ENCODE measurements around the gene CEP72. TPM values are rescaled to one million over a fixed set of nuclear protein-coding genes. Genes with fewer than 3 reads are reported as not detected.
"Not testable (repeated sequence)": the region's sequence is repeated elsewhere in the genome, so short reads cannot be mapped to it uniquely, and the experiment has no call there.

CEP72 gene
- total RNA-seq, 1 donor from 2014 or later: 5.2 TPM

GRCh38 chr5:570886-571285, 41.3 kb upstream of the CEP72 start:
- Histone ChIP-seq H3K4me3 (ENCODE audit: low read length in 3 of 3) (no peak overlapping the region), H3K9ac (ENCODE audit: low read depth in 1 of 3, low read length in 3 of 3) (no peak overlapping the region), H3K36me3 (ENCODE audit: control insufficient read depth in 3 of 3, insufficient read depth in 3 of 3, low read length in 3 of 3) (no peaks in the 10 kb centered on the region), H3K27me3 (ENCODE audit: control insufficient read depth in 3 of 3, insufficient read depth in 3 of 3, low read length in 3 of 3) (peaks cover 39 to 65% (median 50%) of the 10 kb centered on the region in 3 donors), H3K4me1 (ENCODE audit: control insufficient read depth in 3 of 3, insufficient read depth in 3 of 3, low read length in 3 of 3) (no peaks in the 10 kb centered on the region), H3K9me3 (ENCODE audit: control insufficient read depth in 3 of 3, low read length in 3 of 3) (peaks cover 4 to 8% (median 6%) of the 10 kb centered on the region in 3 donors), H3K27ac (ENCODE audit: low read depth, low read length) (no peak overlapping the region)

DNA sequence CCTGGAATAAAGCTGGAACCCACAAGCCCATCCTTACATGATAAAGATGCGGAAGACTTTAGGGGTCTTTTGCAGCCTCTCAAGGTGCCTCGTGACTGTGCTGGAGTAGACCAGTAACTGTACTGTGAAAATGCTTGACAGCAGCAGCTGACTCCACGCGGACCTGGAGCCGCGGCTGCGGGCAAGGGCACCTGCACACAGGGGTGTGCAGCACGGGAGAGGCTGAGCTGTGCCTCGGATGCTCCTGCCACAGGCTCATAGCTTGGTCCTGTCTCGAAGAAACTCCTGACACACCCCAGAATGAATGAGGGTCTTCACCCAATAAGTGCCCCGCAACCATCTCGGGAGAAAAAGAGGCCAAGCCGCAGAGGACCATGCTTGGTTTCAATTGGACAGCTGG, 40.3 kb upstream of the CEP72 start:
- Histone ChIP-seq H3K4me1 (ENCODE audit: control insufficient read depth in 3 of 3, insufficient read depth in 3 of 3, low read length in 3 of 3) (no peaks in the 10 kb centered on the region), H3K36me3 (ENCODE audit: control insufficient read depth in 3 of 3, insufficient read depth in 3 of 3, low read length in 3 of 3) (no peaks in the 10 kb centered on the region), H3K4me3 (ENCODE audit: low read length in 3 of 3) (no peak overlapping the region), H3K9me3 (ENCODE audit: control insufficient read depth in 3 of 3, low read length in 3 of 3) (peaks cover 5 to 14% (median 6%) of the 10 kb centered on the region in 3 donors), H3K9ac (ENCODE audit: low read depth in 1 of 3, low read length in 3 of 3) (no peak overlapping the region), H3K27ac (ENCODE audit: low read depth, low read length) (no peak overlapping the region), H3K27me3 (ENCODE audit: control insufficient read depth in 3 of 3, insufficient read depth in 3 of 3, low read length in 3 of 3) (peaks cover 32 to 58% (median 45%) of the 10 kb centered on the region in 3 donors)

GRCh38 chr5:572398-573019, 39.6 kb upstream of the CEP72 start:
- Histone ChIP-seq H3K27me3 (ENCODE audit: control insufficient read depth in 3 of 3, insufficient read depth in 3 of 3, low read length in 3 of 3) (peaks cover 26 to 52% (median 41%) of the 10 kb centered on the region in 3 donors), H3K4me1 (ENCODE audit: control insufficient read depth in 3 of 3, insufficient read depth in 3 of 3, low read length in 3 of 3) (no peaks in the 10 kb centered on the region), H3K36me3 (ENCODE audit: control insufficient read depth in 3 of 3, insufficient read depth in 3 of 3, low read length in 3 of 3) (no peaks in the 10 kb centered on the region), H3K9me3 (ENCODE audit: control insufficient read depth in 3 of 3, low read length in 3 of 3) (peaks cover 5 to 14% (median 6%) of the 10 kb centered on the region in 3 donors), H3K27ac (ENCODE audit: low read depth, low read length) (no peak overlapping the region), H3K9ac (ENCODE audit: low read depth in 1 of 3, low read length in 3 of 3) (no peak overlapping the region), H3K4me3 (ENCODE audit: low read length in 3 of 3) (no peak overlapping the region)

DNA sequence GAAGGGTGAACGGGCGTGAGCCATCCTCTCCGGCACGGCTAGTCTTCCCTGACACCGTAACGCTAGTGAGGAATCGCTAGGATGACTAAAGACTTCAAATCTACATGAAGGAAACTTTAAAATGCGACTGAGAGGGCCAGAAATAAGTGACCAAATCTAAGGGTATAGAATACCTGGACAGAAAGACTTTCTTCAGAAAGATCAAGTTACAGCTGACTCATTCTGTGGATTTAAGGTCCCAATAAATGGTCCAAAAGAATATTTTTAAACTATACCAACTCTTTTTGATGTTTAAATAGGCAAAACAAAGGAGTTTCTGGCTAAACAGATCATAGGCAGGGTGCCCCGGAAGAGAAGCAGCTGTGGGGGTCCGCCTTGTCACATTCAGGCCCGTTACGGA, 38.9 kb upstream of the CEP72 start:
- Histone ChIP-seq H3K36me3 (ENCODE audit: control insufficient read depth in 3 of 3, insufficient read depth in 3 of 3, low read length in 3 of 3) (no peaks in the 10 kb centered on the region), H3K27me3 (ENCODE audit: control insufficient read depth in 3 of 3, insufficient read depth in 3 of 3, low read length in 3 of 3) (peaks cover 20 to 46% (median 34%) of the 10 kb centered on the region in 3 donors), H3K27ac (ENCODE audit: low read depth, low read length) (no peak overlapping the region), H3K4me1 (ENCODE audit: control insufficient read depth in 3 of 3, insufficient read depth in 3 of 3, low read length in 3 of 3) (no peaks in the 10 kb centered on the region), H3K4me3 (ENCODE audit: low read length in 3 of 3) (no peak overlapping the region), H3K9ac (ENCODE audit: low read depth in 1 of 3, low read length in 3 of 3) (no peak overlapping the region), H3K9me3 (ENCODE audit: control insufficient read depth in 3 of 3, low read length in 3 of 3) (peaks cover 5 to 14% (median 6%) of the 10 kb centered on the region in 3 donors)

GRCh38 chr5:573976-574375, 38.2 kb upstream of the CEP72 start:
- peaks cover 17 to 42% (median 32%) of the 10 kb centered on the region in 3 donors for H3K27me3 ChIP-seq (ENCODE audit: control insufficient read depth in 3 of 3, insufficient read depth in 3 of 3, low read length in 3 of 3)
- no peaks in the 10 kb centered on the region for H3K4me1 ChIP-seq (ENCODE audit: control insufficient read depth in 3 of 3, insufficient read depth in 3 of 3, low read length in 3 of 3)
- H3K9ac ChIP-seq (ENCODE audit: low read depth in 1 of 3, low read length in 3 of 3): no peak overlapping the region

DNA sequence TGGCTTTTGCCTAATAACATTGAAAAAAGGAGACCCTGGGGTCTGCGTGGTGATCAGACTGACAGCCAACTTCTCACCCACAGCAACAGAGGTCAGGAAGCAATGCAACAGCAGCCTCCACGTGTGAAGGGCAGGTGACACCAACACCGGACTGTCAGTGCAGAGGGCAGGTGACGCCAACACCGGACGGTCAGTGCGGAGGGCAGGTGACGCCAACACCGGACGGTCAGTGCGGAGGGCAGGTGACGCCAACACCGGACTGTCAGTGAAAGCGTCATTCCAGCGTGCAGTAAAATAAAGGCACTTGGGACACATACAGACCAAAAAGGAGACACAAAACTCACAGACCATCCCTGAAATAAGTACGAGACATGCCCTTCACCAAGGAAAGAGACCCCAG, 37.2 kb upstream of the CEP72 start:
- Histone ChIP-seq H3K27ac (ENCODE audit: low read depth, low read length) (no peak overlapping the region), H3K36me3 (ENCODE audit: control insufficient read depth in 3 of 3, insufficient read depth in 3 of 3, low read length in 3 of 3) (no peaks in the 10 kb centered on the region), H3K27me3 (ENCODE audit: control insufficient read depth in 3 of 3, insufficient read depth in 3 of 3, low read length in 3 of 3) (peaks cover 22 to 45% (median 29%) of the 10 kb centered on the region in 3 donors), H3K9ac (ENCODE audit: low read depth in 1 of 3, low read length in 3 of 3) (no peak overlapping the region), H3K4me1 (ENCODE audit: control insufficient read depth in 3 of 3, insufficient read depth in 3 of 3, low read length in 3 of 3) (no peaks in the 10 kb centered on the region), H3K9me3 (ENCODE audit: control insufficient read depth in 3 of 3, low read length in 3 of 3) (peaks cover 5 to 14% (median 6%) of the 10 kb centered on the region in 3 donors), H3K4me3 (ENCODE audit: low read length in 3 of 3) (no peak overlapping the region)

More at GRCh38 chr5:573976-574375, 38.2 kb upstream of the CEP72 start:
- Histone ChIP-seq H3K36me3 (ENCODE audit: control insufficient read depth in 3 of 3, insufficient read depth in 3 of 3, low read length in 3 of 3) (no peaks in the 10 kb centered on the region), H3K9me3 (ENCODE audit: control insufficient read depth in 3 of 3, low read length in 3 of 3) (peaks cover 5 to 14% (median 6%) of the 10 kb centered on the region in 3 donors), H3K4me3 (ENCODE audit: low read length in 3 of 3) (no peak overlapping the region), H3K27ac (ENCODE audit: low read depth, low read length) (no peak overlapping the region)

GRCh38 chr5:575636-576035, 36.5 kb upstream of the CEP72 start:
- no peaks in the 10 kb centered on the region for H3K36me3 ChIP-seq (ENCODE audit: control insufficient read depth in 3 of 3, insufficient read depth in 3 of 3, low read length in 3 of 3)
- no peak overlapping the region for H3K27ac ChIP-seq (ENCODE audit: low read depth, low read length)
- H3K4me3 ChIP-seq (ENCODE audit: low read length in 3 of 3): no peak overlapping the region
- peaks cover 29 to 44% (median 30%) of the 10 kb centered on the region in 3 donors for H3K27me3 ChIP-seq (ENCODE audit: control insufficient read depth in 3 of 3, insufficient read depth in 3 of 3, low read length in 3 of 3)
- no peak overlapping the region for H3K9ac ChIP-seq (ENCODE audit: low read depth in 1 of 3, low read length in 3 of 3)
- peaks cover 5 to 14% (median 6%) of the 10 kb centered on the region in 3 donors for H3K9me3 ChIP-seq (ENCODE audit: control insufficient read depth in 3 of 3, low read length in 3 of 3)
- no peaks in the 10 kb centered on the region for H3K4me1 ChIP-seq (ENCODE audit: control insufficient read depth in 3 of 3, insufficient read depth in 3 of 3, low read length in 3 of 3)

- not testable (repeated sequence) for H3K36me3 ChIP-seq (ENCODE audit: control insufficient read depth in 3 of 3, insufficient read depth in 3 of 3, low read length in 3 of 3); H3K9ac ChIP-seq (ENCODE audit: low read depth in 1 of 3, low read length in 3 of 3); H3K27ac ChIP-seq (ENCODE audit: low read depth, low read length); H3K4me1 ChIP-seq (ENCODE audit: control insufficient read depth in 3 of 3, insufficient read depth in 3 of 3, low read length in 3 of 3); H3K4me3 ChIP-seq (ENCODE audit: low read length in 3 of 3)
- Histone ChIP-seq H3K9me3 (ENCODE audit: control insufficient read depth in 3 of 3, low read length in 3 of 3) (peaks cover 5 to 14% (median 6%) of the 10 kb centered on the region in 3 donors), H3K27me3 (ENCODE audit: control insufficient read depth in 3 of 3, insufficient read depth in 3 of 3, low read length in 3 of 3) (peaks cover 33 to 46% (median 43%) of the 10 kb centered on the region in 3 donors)
These were observed 34.9 kb upstream of the CEP72 start for GRCh38 chr5:577214-577613.

DNA sequence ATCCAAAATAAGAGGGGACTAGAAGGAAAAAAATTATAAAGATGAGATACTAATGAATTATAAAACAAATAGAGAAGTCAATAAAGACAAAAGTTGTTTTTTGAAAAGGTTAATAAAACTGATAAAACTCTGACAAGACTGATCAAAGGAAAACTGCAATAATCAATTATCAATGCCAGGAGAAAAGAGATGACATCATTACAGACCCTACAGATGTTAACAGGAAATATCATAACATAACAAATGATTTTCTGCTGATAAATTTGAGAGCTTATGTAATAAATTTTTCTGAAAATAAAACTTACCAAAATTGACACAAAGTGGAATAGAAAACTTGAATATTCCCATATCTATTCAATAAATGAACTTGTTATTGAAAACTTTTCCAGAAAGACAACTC, 34.3 kb upstream of the CEP72 start:
- no peaks in the 10 kb centered on the region for H3K4me1 ChIP-seq (ENCODE audit: control insufficient read depth in 3 of 3, insufficient read depth in 3 of 3, low read length in 3 of 3)
- peaks cover 5 to 14% (median 6%) of the 10 kb centered on the region in 3 donors for H3K9me3 ChIP-seq (ENCODE audit: control insufficient read depth in 3 of 3, low read length in 3 of 3)
- no peak overlapping the region for H3K4me3 ChIP-seq (ENCODE audit: low read length in 3 of 3)
- H3K27me3 ChIP-seq (ENCODE audit: control insufficient read depth in 3 of 3, insufficient read depth in 3 of 3, low read length in 3 of 3): peaks cover 37 to 51% (median 46%) of the 10 kb centered on the region in 3 donors
- H3K9ac ChIP-seq (ENCODE audit: low read depth in 1 of 3, low read length in 3 of 3): no peak overlapping the region
- H3K36me3 ChIP-seq (ENCODE audit: control insufficient read depth in 3 of 3, insufficient read depth in 3 of 3, low read length in 3 of 3): no peaks in the 10 kb centered on the region
- H3K27ac ChIP-seq (ENCODE audit: low read depth, low read length): no peak overlapping the region

- Histone ChIP-seq H3K9me3 (ENCODE audit: control insufficient read depth in 3 of 3, low read length in 3 of 3) (peaks cover 5 to 14% (median 6%) of the 10 kb centered on the region in 3 donors), H3K27me3 (ENCODE audit: control insufficient read depth in 3 of 3, insufficient read depth in 3 of 3, low read length in 3 of 3) (peaks cover 43 to 49% (median 47%) of the 10 kb centered on the region in 3 donors), H3K27ac (ENCODE audit: low read depth, low read length) (no peak overlapping the region), H3K36me3 (ENCODE audit: control insufficient read depth in 3 of 3, insufficient read depth in 3 of 3, low read length in 3 of 3) (no peaks in the 10 kb centered on the region), H3K4me1 (ENCODE audit: control insufficient read depth in 3 of 3, insufficient read depth in 3 of 3, low read length in 3 of 3) (no peaks in the 10 kb centered on the region), H3K4me3 (ENCODE audit: low read length in 3 of 3) (no peak overlapping the region), H3K9ac (ENCODE audit: low read depth in 1 of 3, low read length in 3 of 3) (no peak overlapping the region)
These were observed 32.9 kb upstream of the CEP72 start for GRCh38 chr5:579211-579610.
